Activated naive CD4-positive, alpha-beta T cell treated with anti-CD3 and anti-CD28 coated beads, Interleukin-2, amount 10 ng/mL, durations not matched to agents 7 days and 5 days (primary cell): ENCODE results near the gene PPP1R12B.
"Not testable (repeated sequence)": the region's sequence is repeated elsewhere in the genome, so short reads cannot be mapped to it uniquely, and the experiment has no call there.

Source experiments
- CTCF ChIA-PET: fragments of 350-600 bp; sonication (Branson Sonifier 250); formaldehyde crosslinking; loops from one replicate; lab custom pipeline; 2021; ENCODE audit warnings: antibody characterized with exemption; lab: Charles Lee
- DNase-seq: peaks from one replicate; pipeline ENCODE4 v3.0.0-alpha.2; 2020
- H3K27ac Mint-ChIP-seq: one replicate; pipeline ENCODE4 v1.8.0; 2021; ENCODE audit warnings: mild to moderate bottlenecking, moderate library complexity, mixed read lengths
- H3K27me3 Mint-ChIP-seq: one replicate; pipeline ENCODE4 v1.8.0; 2021; ENCODE audit warnings: mild to moderate bottlenecking, mixed read lengths
- H3K36me3 Mint-ChIP-seq: one replicate; pipeline ENCODE4 v1.8.0; 2021; ENCODE audit warnings: mixed read lengths
- H3K4me1 Mint-ChIP-seq: one replicate; pipeline ENCODE4 v1.8.0; 2021; ENCODE audit warnings: mixed read lengths
- H3K4me3 Mint-ChIP-seq: one replicate; pipeline ENCODE4 v1.8.0; 2021; ENCODE audit warnings: mild to moderate bottlenecking, moderate library complexity, mixed read lengths
- H3K9me3 Mint-ChIP-seq: one replicate; pipeline ENCODE4 v1.8.0; 2021; ENCODE audit warnings: mixed read lengths

The PPP1R12B gene

DNA sequence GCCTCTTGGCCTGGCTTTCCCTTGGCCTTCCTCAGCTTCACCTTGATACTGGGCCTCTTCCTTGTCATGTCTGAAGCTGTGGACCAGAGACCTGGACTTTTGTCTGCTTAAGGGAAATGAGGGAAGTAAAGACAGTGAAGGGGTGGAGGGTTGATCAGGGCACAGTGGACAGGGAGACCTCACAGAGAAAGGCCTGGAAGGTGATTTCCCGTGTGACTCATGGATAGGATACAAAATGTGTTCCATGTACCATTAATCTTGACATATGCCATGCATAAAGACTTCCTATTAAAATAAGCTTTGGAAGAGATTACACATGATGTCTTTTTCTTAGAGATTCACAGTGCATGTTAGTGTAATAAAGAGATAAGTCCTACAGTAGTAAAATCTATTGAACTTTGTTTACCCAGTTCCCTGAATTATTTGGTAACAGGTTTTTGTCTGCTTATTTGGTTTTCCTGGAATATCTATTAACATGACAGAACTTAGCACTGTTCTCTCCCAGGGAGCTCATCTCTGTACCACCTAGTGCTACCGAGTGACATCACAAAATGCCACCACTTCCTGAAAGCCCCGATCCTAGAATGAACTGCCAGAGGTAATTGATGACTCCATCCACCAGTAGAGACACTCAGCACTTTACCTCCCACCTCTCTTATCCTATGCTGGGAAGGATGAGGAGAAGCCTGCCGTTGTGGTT lies 29.0 kb upstream of the PPP1R12B start:
- DNase-seq = no peak
- Mint-ChIP-seq H3K36me3 (no peaks in the 10 kb centered on the region), H3K4me3 (no peak overlapping the region), H3K27ac (no peak overlapping the region), H3K9me3 (no peaks in the 10 kb centered on the region), H3K27me3 (peaks cover 31% of the 10 kb centered on the region), H3K4me1 (no peaks in the 10 kb centered on the region)
- CTCF ChIA-PET = interaction anchor here (1.0 to 6.7 kb wide), 3 partner anchors 45 to 130 kb away, joined by 3 to 93 read pairs (median 5); partner anchors contain the start of gene LGR6

DNA sequence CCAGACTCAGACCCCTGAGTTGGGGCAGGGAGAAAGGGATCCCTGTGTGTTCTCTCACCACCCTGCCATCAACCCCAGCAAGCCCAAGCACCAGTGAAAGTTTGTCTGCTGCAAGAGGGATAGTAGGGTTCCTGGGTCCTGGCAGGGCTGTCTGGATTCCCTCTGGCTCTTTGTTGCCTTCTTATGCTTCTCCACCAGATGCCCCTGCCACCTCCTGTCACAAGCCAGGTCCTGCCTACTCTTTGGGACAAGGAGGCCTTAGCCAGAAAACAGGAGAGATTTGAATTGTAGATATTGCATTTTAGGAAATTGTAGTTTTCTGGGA lies 28.5 kb upstream of the PPP1R12B start:
- no peak overlapping the region for H3K27ac Mint-ChIP-seq
- H3K9me3 Mint-ChIP-seq = no peaks in the 10 kb centered on the region
- H3K4me3 Mint-ChIP-seq = no peak overlapping the region
- no peaks in the 10 kb centered on the region for H3K36me3 Mint-ChIP-seq
- H3K27me3 Mint-ChIP-seq = peaks cover 26% of the 10 kb centered on the region
- H3K4me1 Mint-ChIP-seq = no peaks in the 10 kb centered on the region
- CTCF ChIA-PET = interaction anchor here (1.4 kb wide), 1 partner anchor 130 kb away, joined by 5 read pairs; no protein-coding TSS in a partner anchor
- DNase-seq = no peak

GRCh38 chr1:202323731-202324130 lies 24.8 kb upstream of the PPP1R12B start:
- Mint-ChIP-seq H3K9me3 (no peaks in the 10 kb centered on the region), H3K27me3 (peaks cover 19% of the 10 kb centered on the region), H3K4me3 (no peak overlapping the region), H3K27ac (no peak overlapping the region), H3K36me3 (no peaks in the 10 kb centered on the region), H3K4me1 (no peaks in the 10 kb centered on the region)
- DNase-seq = no peak
- CTCF ChIA-PET = interaction anchor here (1.1 to 2.5 kb wide), 3 partner anchors 11 to 135 kb away, joined by 4 to 8 read pairs (median 6); partner anchors contain the start of gene LGR6

GRCh38 chr1:202324646-202325045 lies 23.9 kb upstream of the PPP1R12B start:
- CTCF ChIA-PET = interaction anchor here (0.6 to 2.5 kb wide), 4 partner anchors 9 to 132 kb away, joined by 3 to 8 read pairs (median 4); partner anchors contain the start of gene LGR6
- no peak overlapping the region for H3K27ac Mint-ChIP-seq
- H3K4me3 Mint-ChIP-seq = no peak overlapping the region
- H3K9me3 Mint-ChIP-seq = no peaks in the 10 kb centered on the region
- DNase-seq = no peak
- H3K36me3 Mint-ChIP-seq = peaks cover 6% of the 10 kb centered on the region
- no peaks in the 10 kb centered on the region for H3K4me1 Mint-ChIP-seq
- H3K27me3 Mint-ChIP-seq = peaks cover 16% of the 10 kb centered on the region

DNA sequence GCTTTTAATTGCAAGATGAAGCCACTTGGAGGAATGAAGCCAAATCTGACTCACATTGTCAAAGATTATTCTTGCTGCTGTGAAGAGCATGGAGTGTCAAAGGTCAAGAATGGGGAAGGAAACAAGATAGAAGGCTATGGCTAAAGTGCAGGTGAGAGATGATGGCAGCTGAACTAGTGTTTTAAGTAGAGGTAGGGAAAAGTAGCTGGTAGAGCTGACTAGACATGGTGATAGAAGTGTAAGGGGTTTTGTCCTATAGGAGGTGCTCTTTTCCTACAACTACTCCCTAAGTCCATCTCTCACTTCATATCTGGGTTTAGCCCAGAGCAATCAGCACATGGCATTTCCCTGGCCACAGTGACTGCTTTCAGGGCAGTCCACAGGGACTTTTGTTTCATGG lies 18.6 kb upstream of the PPP1R12B start:
- CTCF ChIA-PET = interaction anchor here (0.6 to 1.3 kb wide), 2 partner anchors 13 to 217 kb away, joined by 3 to 6 read pairs; no protein-coding TSS in a partner anchor
- no peaks in the 10 kb centered on the region for H3K27me3 Mint-ChIP-seq
- H3K4me1 Mint-ChIP-seq = no peaks in the 10 kb centered on the region
- no peak overlapping the region for H3K27ac Mint-ChIP-seq
- DNase-seq = no peak
- H3K36me3 Mint-ChIP-seq = peaks cover 47% of the 10 kb centered on the region
- no peak overlapping the region for H3K4me3 Mint-ChIP-seq
- no peaks in the 10 kb centered on the region for H3K9me3 Mint-ChIP-seq

GRCh38 chr1:202333861-202334260 lies 14.6 kb upstream of the PPP1R12B start:
- peaks cover 53% of the 10 kb centered on the region for H3K36me3 Mint-ChIP-seq
- CTCF ChIA-PET = no interaction called here
- H3K4me3 Mint-ChIP-seq = no peak overlapping the region
- no peak for DNase-seq
- H3K4me1 Mint-ChIP-seq = peaks cover 17% of the 10 kb centered on the region
- no peaks in the 10 kb centered on the region for H3K9me3 Mint-ChIP-seq
- H3K27ac Mint-ChIP-seq = no peak overlapping the region
- no peaks in the 10 kb centered on the region for H3K27me3 Mint-ChIP-seq

DNA sequence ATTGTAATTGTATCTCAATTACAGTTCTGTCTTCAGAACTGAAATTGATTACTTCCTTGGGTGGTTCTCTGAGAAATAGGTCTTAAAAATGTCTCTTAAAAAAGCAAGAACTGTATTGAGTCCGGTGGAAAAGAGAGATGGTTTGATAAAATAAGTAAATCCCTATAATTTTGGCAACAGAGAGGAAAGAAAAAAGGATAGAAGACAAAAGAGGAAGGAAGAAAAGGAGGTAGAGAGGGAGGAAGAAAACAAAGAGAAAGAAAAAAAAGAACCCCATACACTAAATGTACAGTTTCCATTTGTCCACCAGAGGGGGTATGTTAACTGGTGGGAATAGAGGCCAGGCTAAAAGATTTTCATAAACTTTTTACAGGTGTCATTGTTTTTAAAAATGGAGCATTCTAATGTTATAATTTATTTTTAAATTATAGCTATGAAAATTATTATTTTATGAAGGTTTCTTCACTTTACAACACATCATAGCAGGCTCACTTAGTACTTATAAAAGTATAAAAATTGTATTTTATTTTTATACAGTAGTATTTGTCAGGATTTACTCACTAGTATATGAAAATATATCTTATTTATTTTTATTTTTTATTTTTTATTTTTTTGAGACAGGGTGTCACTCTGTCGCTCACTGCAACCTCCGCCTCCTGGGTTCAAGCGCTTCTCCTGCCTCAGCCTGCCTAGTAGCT lies 4.7 kb upstream of the PPP1R12B start:
- Mint-ChIP-seq H3K4me1 (peaks cover 50% of the 10 kb centered on the region), H3K27me3 (peaks cover 6% of the 10 kb centered on the region), H3K36me3 (peaks cover 10% of the 10 kb centered on the region), H3K9me3 (no peaks in the 10 kb centered on the region), H3K27ac (peak overlapping the region; percentile 88), H3K4me3 (peak overlapping the region; percentile 60)
- CTCF ChIA-PET = interaction anchor here (0.8 to 2.2 kb wide), 4 partner anchors 18 to 376 kb away, joined by 3 to 12 read pairs (median 4); no protein-coding TSS in a partner anchor
- DNase-seq = no peak

DNA sequence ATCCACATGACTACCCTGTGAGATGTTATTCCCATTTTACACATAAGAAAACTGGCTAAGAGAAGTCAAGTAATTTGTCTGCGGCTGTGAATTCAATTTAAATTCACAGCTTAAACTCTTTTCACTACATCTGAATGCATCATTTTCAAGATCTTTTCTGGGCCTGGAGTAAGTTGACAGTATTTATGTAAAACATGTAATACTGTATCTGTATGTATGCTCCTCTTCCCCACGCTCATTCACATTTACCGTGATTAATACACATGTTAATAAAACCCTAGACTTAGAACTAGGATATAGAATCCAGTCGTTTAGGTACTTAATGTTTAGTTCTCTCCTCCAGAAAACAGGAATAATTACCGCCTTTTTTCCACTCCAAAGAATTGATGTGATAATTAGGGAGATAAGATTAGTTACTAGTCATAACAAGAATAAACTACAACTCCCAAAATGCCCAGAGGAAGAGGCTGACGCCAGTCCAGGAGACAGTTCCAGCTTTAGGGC lies 442 bp upstream of the PPP1R12B start:
- peak overlapping the region; percentile 83 for H3K4me3 Mint-ChIP-seq
- peak overlapping the region; percentile 72 for H3K27ac Mint-ChIP-seq
- CTCF ChIA-PET = interaction anchor here (1.4 kb wide), 1 partner anchor 159 kb away, joined by 4 read pairs; no protein-coding TSS in a partner anchor
- no peak for DNase-seq
- H3K36me3 Mint-ChIP-seq = no peaks in the 10 kb centered on the region
- H3K27me3 Mint-ChIP-seq = peaks cover 6% of the 10 kb centered on the region
- H3K9me3 Mint-ChIP-seq = no peaks in the 10 kb centered on the region
- H3K4me1 Mint-ChIP-seq = peaks cover 29% of the 10 kb centered on the region

- H3K27me3 Mint-ChIP-seq = peaks cover 6% of the 10 kb centered on the region
- CTCF ChIA-PET = interaction anchor here (1.1 to 1.2 kb wide), 3 partner anchors 8 to 251 kb away, joined by 3 to 4 read pairs (median 3); partner anchors contain the start of gene UBE2T
- peak overlapping the region; percentile 83 for H3K27ac Mint-ChIP-seq
- peaks cover 24% of the 10 kb centered on the region for H3K4me1 Mint-ChIP-seq
- H3K4me3 Mint-ChIP-seq = peak overlapping the region; percentile 83
- peak; percentile 39 for DNase-seq
- H3K9me3 Mint-ChIP-seq = no peaks in the 10 kb centered on the region
- H3K36me3 Mint-ChIP-seq = no peaks in the 10 kb centered on the region
These were observed 868 bp downstream of the PPP1R12B start for GRCh38 chr1:202349206-202349928.

DNA sequence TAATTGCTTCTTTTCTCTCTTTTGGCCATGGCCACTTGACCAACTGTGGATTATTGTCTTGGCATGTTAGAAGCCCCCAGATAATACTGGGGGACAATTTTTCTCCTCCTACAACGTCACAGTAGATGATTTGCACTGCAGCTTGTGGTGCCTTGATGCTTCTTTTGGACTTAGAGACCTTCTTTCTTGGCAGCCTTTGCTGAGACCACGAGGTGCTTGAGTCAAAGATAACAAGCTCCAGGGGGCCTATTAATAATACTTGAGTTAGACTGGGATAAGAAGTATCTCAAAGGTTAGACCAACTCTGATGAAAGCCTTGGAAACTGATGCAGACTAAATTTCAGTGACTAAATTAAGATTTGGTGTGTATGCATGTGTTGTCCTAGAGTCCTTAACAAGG lies 3.2 kb downstream of the PPP1R12B start:
- CTCF ChIA-PET = no interaction called here
- no peak overlapping the region for H3K27ac Mint-ChIP-seq
- no peaks in the 10 kb centered on the region for H3K9me3 Mint-ChIP-seq
- no peaks in the 10 kb centered on the region for H3K27me3 Mint-ChIP-seq
- no peak for DNase-seq
- H3K4me3 Mint-ChIP-seq = no peak overlapping the region
- no peaks in the 10 kb centered on the region for H3K36me3 Mint-ChIP-seq
- H3K4me1 Mint-ChIP-seq = peaks cover 24% of the 10 kb centered on the region

GRCh38 chr1:202352583-202353197 lies 4.2 kb downstream of the PPP1R12B start:
- H3K9me3 Mint-ChIP-seq, H3K27ac Mint-ChIP-seq, H3K27me3 Mint-ChIP-seq, DNase-seq, H3K4me3 Mint-ChIP-seq, CTCF ChIA-PET, H3K36me3 Mint-ChIP-seq: not testable (repeated sequence)
- peaks cover 18% of the 10 kb centered on the region for H3K4me1 Mint-ChIP-seq

GRCh38 chr1:202355944-202356553 lies 7.5 kb downstream of the PPP1R12B start:
- Mint-ChIP-seq H3K27ac (no peak overlapping the region), H3K9me3 (no peaks in the 10 kb centered on the region), H3K4me1 (peaks cover 3% of the 10 kb centered on the region), H3K4me3 (no peak overlapping the region), H3K27me3 (no peaks in the 10 kb centered on the region), H3K36me3 (no peaks in the 10 kb centered on the region)
- no peak for DNase-seq
- CTCF ChIA-PET = no interaction called here

DNA sequence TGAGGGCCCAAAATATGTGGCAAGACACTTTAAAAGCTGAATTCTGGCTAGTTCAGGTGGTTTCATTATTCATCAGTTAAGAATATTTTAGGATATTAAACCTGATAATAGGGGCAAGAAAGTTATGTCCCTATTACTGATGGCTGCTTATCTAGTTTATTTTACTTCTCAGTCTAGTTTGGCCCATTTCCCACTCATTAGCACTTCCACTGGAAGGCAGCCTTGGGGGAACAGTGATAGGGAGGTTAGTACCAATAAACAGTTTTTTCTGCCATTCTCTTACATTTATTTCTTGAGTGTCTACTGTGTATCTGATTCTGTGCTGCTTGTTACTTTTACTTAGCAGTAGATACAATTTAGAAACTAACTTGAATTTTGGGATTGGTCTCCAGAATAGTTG lies 9.0 kb downstream of the PPP1R12B start:
- Mint-ChIP-seq H3K9me3 (no peaks in the 10 kb centered on the region), H3K27ac (no peak overlapping the region), H3K4me1 (no peaks in the 10 kb centered on the region), H3K36me3 (no peaks in the 10 kb centered on the region), H3K27me3 (no peaks in the 10 kb centered on the region), H3K4me3 (no peak overlapping the region)
- no peak for DNase-seq
- CTCF ChIA-PET = no interaction called here
